Subcutaneous adipose tissue (tissue), 4 donors: ENCODE measurements around the gene ARL2BP. TPM values are rescaled to one million over a fixed set of nuclear protein-coding genes. Genes with fewer than 3 reads are reported as not detected.

Experiments
- CTCF ChIP-seq: fragments of 450-650 bp; IDR thresholded peaks from one replicate; pipeline ENCODE4 v1.5.1; 2016; ENCODE audit warnings: low read depth, mild to moderate bottlenecking, control low read depth, antibody characterized with exemption, moderate library complexity
- total RNA-seq, 4 donors: library from RNA; depleted of rRNA; stranded (reverse); fragments of >200 nt; gene quantifications; one replicate each; pipeline ENCODE4 v1.1.0, GENCODE V29; 2016

The ARL2BP gene
- total RNA-seq, 4 donors from 2014 or later, result 48.8 to 94.1 (median 59.6) TPM

- TF ChIP-seq CTCF, result no peak
Measured at GRCh38 chr16:57299009-57299718, 54.1 kb downstream of the ARL2BP start.

- TF ChIP-seq CTCF, result no peak
Measured at GRCh38 chr16:57299719-57300386, 54.8 kb downstream of the ARL2BP start.

- no peak for TF ChIP-seq CTCF
Measured at GRCh38 chr16:57300387-57301125, 55.5 kb downstream of the ARL2BP start.

- TF ChIP-seq CTCF, result no peak
Measured at GRCh38 chr16:57301126-57301817, 56.2 kb downstream of the ARL2BP start.

Other genes with a start within 250 kb of the ARL2BP start
- 10 to 100 TPM; 27.4 to 56.5 (median 40.7) TPM for gene CPNE2, start 152.7 kb upstream of the ARL2BP start, total RNA-seq
- 10 to 100 TPM; 51.8 to 64.5 (median 53.9) TPM for gene PSME3IP1, start 59.2 kb upstream of the ARL2BP start, total RNA-seq
- 10 to 100 TPM; 28.8 to 38.1 (median 32.1) TPM for gene RSPRY1, start 58.9 kb upstream of the ARL2BP start, total RNA-seq
- gene PLLP, start 39.4 kb downstream of the ARL2BP start, total RNA-seq, result 1 to 10 TPM in 3 of 4 donors, under 1 TPM in 1; 0.51 to 3.0 (median 2.2) TPM
- 1 to 10 TPM in 1 of 4 donors, under 1 TPM in 1, not detected in 2; 0.33 to 3.9 TPM for gene CCL22, start 113.5 kb downstream of the ARL2BP start, total RNA-seq
- 10 to 100 TPM in 1 of 4 donors, 1 to 10 TPM in 3; 4.7 to 25.4 (median 6.2) TPM for gene CX3CL1, start 127.2 kb downstream of the ARL2BP start, total RNA-seq
- gene CCL17, start 159.5 kb downstream of the ARL2BP start, total RNA-seq, result not detected
- 10 to 100 TPM; 18.5 to 36.7 (median 20.6) TPM for gene CIAPIN1, start 202.1 kb downstream of the ARL2BP start, total RNA-seq
- gene COQ9, start 202.2 kb downstream of the ARL2BP start, total RNA-seq, result 10 to 100 TPM; 23.5 to 49.5 (median 30.1) TPM
- gene POLR2C, start 217.4 kb downstream of the ARL2BP start, total RNA-seq, result 10 to 100 TPM; 66.9 to 77.7 (median 67.6) TPM
- 10 to 100 TPM in 1 of 4 donors, 1 to 10 TPM in 3; 3.6 to 12.8 (median 7.3) TPM for gene DOK4, start 241.2 kb downstream of the ARL2BP start, total RNA-seq